Measurements from ENCODE around the gene C1orf232.

The C1orf232 gene

GRCh38 chr1:26132128-26132833 is 36.5 kb downstream of the C1orf232 start:
- Histone ChIP-seq H3K27ac (ENCODE audit: extremely low read depth, low read depth, low read length) (no peak overlapping the region), H3K4me3 (ENCODE audit: low read depth, low read length) (no peak overlapping the region), H3K4me1 (ENCODE audit: control insufficient read depth, insufficient read depth, low read length) (no peaks in the 10 kb centered on the region), H3K36me3 (ENCODE audit: control insufficient read depth in 2 of 2, insufficient read depth in 1 of 2, low read length in 2 of 2) (no peaks in the 10 kb centered on the region), H3K9me3 (ENCODE audit: control insufficient read depth, insufficient read depth, low read depth, low read length) (no peaks in the 10 kb centered on the region)
- TF ChIP-seq SCRT2 (tag by site-specific recombination; IDR thresholded peaks at IDR 0.05) = no peak
- ChIA-PET POLR2A (no interaction called here), CTCF (interaction anchor here (1.1 kb wide), 1 partner anchor 13 kb away, joined by 6 read pairs; no protein-coding TSS in a partner anchor)

GRCh38 chr1:26130695-26131094 is 38.1 kb downstream of the C1orf232 start:
- ChIA-PET POLR2A (interaction anchor here (0.6 kb wide), 1 partner anchor 36 kb away, joined by 4 read pairs; no protein-coding TSS in a partner anchor), CTCF (interaction anchor here (0.6 to 7.1 kb wide), 3 partner anchors 9 to 106 kb away, joined by 3 to 39 read pairs (median 8); no protein-coding TSS in a partner anchor)
- H3K4me3 ChIP-seq (ENCODE audit: low read depth, low read length) = no peak overlapping the region
- H3K27ac ChIP-seq (ENCODE audit: extremely low read depth, low read depth, low read length) = no peak overlapping the region
- no peaks in the 10 kb centered on the region for H3K9me3 ChIP-seq (ENCODE audit: control insufficient read depth, insufficient read depth, low read depth, low read length)
- TF ChIP-seq, protein P1, sequence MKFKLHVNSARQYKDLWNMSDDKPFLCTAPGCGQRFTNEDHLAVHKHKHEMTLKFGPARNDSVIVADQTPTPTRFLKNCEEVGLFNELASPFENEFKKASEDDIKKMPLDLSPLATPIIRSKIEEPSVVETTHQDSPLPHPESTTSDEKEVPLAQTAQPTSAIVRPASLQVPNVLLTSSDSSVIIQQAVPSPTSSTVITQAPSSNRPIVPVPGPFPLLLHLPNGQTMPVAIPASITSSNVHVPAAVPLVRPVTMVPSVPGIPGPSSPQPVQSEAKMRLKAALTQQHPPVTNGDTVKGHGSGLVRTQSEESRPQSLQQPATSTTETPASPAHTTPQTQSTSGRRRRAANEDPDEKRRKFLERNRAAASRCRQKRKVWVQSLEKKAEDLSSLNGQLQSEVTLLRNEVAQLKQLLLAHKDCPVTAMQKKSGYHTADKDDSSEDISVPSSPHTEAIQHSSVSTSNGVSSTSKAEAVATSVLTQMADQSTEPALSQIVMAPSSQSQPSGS (tag by site-specific recombination; IDR thresholded peaks at IDR 0.05; ENCODE audit: low read depth) = no peak
- no peak for TF ChIP-seq ZNF704 (tag by site-specific recombination; IDR thresholded peaks at IDR 0.05)
- TF ChIP-seq SP2 (tag by site-specific recombination; IDR thresholded peaks at IDR 0.05) = no peak
- TF ChIP-seq ZNF677 (tag by site-specific recombination; IDR thresholded peaks at IDR 0.05) = no peak
- TF ChIP-seq KLF17 (tag by site-specific recombination; IDR thresholded peaks at IDR 0.05) = no peak
- TF ChIP-seq ZEB2 (tag by site-specific recombination; IDR thresholded peaks at IDR 0.05) = no peak
- no peak for TF ChIP-seq ZNF692 (tag by site-specific recombination; IDR thresholded peaks at IDR 0.05)
- no peak for TF ChIP-seq PBX3 (CRISPR knock-in tag; IDR thresholded peaks at IDR 0.05)
- TF ChIP-seq, protein P2, sequence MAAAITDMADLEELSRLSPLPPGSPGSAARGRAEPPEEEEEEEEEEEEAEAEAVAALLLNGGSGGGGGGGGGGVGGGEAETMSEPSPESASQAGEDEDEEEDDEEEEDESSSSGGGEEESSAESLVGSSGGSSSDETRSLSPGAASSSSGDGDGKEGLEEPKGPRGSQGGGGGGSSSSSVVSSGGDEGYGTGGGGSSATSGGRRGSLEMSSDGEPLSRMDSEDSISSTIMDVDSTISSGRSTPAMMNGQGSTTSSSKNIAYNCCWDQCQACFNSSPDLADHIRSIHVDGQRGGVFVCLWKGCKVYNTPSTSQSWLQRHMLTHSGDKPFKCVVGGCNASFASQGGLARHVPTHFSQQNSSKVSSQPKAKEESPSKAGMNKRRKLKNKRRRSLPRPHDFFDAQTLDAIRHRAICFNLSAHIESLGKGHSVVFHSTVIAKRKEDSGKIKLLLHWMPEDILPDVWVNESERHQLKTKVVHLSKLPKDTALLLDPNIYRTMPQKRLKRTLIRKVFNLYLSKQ (tag by site-specific recombination; IDR thresholded peaks at IDR 0.05; ENCODE audit: borderline replicate concordance) = no peak
- TF ChIP-seq MYNN (tag by site-specific recombination; IDR thresholded peaks at IDR 0.05; ENCODE audit: borderline replicate concordance) = no peak
- no peak for TF ChIP-seq ZNF366 (tag by site-specific recombination; conservative IDR thresholded peaks at IDR 0.05)
- TF ChIP-seq ZNF664 (tag by site-specific recombination; IDR thresholded peaks at IDR 0.05) = no peak
- no peak for TF ChIP-seq INSM2 (tag by site-specific recombination; IDR thresholded peaks at IDR 0.05)
- no peak for TF ChIP-seq HOXA7 (CRISPR knock-in tag; IDR thresholded peaks at IDR 0.05; ENCODE audit: borderline replicate concordance)
- TF ChIP-seq, protein P3, sequence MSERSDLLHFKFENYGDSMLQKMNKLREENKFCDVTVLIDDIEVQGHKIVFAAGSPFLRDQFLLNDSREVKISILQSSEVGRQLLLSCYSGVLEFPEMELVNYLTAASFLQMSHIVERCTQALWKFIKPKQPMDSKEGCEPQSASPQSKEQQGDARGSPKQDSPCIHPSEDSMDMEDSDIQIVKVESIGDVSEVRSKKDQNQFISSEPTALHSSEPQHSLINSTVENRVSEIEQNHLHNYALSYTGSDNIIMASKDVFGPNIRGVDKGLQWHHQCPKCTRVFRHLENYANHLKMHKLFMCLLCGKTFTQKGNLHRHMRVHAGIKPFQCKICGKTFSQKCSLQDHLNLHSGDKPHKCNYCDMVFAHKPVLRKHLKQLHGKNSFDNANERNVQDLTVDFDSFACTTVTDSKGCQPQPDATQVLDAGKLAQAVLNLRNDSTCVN (tag by site-specific recombination; optimal IDR thresholded peaks at IDR 0.05) = no peak
- TF ChIP-seq ZNF274 (IDR thresholded peaks at IDR 0.05; ENCODE audit: low read length) = no peak
- TF ChIP-seq ZNF274 (tag by site-specific recombination; IDR thresholded peaks at IDR 0.05; ENCODE audit: borderline replicate concordance) = no peak
- TF ChIP-seq ZNF621 (tag by site-specific recombination; IDR thresholded peaks at IDR 0.05) = no peak
- TF ChIP-seq ZNF416 (tag by site-specific recombination; IDR thresholded peaks at IDR 0.05) = no peak
- no peak for TF ChIP-seq BCL11A (tag by site-specific recombination; IDR thresholded peaks at IDR 0.05; ENCODE audit: low read depth)
- no peak for TF ChIP-seq ZNF248 (tag by site-specific recombination; IDR thresholded peaks at IDR 0.05)
- no peaks in the 10 kb centered on the region for H3K36me3 ChIP-seq (ENCODE audit: control insufficient read depth in 2 of 2, insufficient read depth in 1 of 2, low read length in 2 of 2)
- peaks cover 4% of the 10 kb centered on the region; the same call in 1 of the 2 replicates for H3K4me1 ChIP-seq (ENCODE audit: control insufficient read depth, insufficient read depth, low read length)

Measured in HEK293 (cell line).